Measurements from ENCODE around the gene CYTH1. TPM values are rescaled to one million over a fixed set of nuclear protein-coding genes. Genes with fewer than 3 reads are reported as not detected.
A peak's percentile ranks its signal among the peaks of the same experiment; 100 is the strongest.

The CYTH1 gene
- total RNA-seq, 4 donors from 2014 or later = 88.3 to 262 (median 109) TPM

DNA sequence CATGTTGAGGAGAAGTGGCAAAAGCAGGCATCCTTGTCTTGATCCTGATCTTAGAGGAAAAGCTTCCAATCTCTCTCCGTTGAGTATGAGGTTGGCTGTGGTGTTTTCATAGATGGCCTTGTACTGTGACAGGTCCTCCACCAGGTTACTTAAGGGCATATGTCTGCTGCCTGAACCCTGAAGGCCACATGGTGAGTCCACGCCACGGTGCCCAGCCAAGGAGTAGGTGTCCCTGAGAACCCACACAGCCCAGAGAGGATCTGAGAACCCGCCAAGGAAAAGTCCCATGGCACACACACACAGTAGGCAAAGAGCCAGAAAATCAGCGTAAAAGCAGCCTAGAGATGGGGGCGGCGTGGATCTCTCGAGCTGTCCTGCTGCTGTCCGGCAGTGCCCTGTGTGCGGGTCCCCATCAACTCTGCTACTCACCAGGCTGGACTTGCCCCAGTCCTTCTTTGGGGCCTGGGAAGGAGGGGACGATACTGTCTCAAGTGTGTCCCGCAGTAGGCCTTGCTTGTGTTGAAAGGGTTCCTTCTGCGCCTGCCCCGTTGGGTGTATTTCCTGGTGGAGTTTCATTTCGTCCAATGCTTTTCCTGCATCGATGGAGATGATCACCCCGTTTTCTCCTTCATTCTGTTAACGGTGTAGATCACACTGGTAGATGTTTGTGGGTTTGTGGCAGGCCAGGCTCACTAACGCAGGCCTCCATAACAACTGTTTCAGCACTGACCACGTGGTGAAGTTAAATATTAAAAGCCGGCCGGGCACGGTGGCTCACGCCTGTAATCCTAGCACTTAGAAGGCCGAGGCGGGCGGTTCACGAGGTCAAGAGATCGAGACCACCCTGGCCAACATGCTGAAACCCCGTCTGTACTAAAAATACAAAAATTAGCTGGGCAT, 114.1 kb downstream of the CYTH1 start:
- TF ChIP-seq POLR2A (IDR thresholded peaks at IDR 0.05) = no peak
- TF ChIP-seq, protein P1, sequence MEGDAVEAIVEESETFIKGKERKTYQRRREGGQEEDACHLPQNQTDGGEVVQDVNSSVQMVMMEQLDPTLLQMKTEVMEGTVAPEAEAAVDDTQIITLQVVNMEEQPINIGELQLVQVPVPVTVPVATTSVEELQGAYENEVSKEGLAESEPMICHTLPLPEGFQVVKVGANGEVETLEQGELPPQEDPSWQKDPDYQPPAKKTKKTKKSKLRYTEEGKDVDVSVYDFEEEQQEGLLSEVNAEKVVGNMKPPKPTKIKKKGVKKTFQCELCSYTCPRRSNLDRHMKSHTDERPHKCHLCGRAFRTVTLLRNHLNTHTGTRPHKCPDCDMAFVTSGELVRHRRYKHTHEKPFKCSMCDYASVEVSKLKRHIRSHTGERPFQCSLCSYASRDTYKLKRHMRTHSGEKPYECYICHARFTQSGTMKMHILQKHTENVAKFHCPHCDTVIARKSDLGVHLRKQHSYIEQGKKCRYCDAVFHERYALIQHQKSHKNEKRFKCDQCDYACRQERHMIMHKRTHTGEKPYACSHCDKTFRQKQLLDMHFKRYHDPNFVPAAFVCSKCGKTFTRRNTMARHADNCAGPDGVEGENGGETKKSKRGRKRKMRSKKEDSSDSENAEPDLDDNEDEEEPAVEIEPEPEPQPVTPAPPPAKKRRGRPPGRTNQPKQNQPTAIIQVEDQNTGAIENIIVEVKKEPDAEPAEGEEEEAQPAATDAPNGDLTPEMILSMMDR (IDR thresholded peaks at IDR 0.05) = no peak
- DNase-seq = peak in 1 of 3 donors; percentile 40
- Histone ChIP-seq H3K27ac (no peak overlapping the region), H3K27me3 (no peaks in the 10 kb centered on the region), H3K4me1 (peaks cover 0 to 28% (median 5%) of the 10 kb centered on the region in 4 donors), H3K9me3 (no peaks in the 10 kb centered on the region), H3K36me3 (no peaks in the 10 kb centered on the region), H3K4me3 (no peak overlapping the region)

DNA sequence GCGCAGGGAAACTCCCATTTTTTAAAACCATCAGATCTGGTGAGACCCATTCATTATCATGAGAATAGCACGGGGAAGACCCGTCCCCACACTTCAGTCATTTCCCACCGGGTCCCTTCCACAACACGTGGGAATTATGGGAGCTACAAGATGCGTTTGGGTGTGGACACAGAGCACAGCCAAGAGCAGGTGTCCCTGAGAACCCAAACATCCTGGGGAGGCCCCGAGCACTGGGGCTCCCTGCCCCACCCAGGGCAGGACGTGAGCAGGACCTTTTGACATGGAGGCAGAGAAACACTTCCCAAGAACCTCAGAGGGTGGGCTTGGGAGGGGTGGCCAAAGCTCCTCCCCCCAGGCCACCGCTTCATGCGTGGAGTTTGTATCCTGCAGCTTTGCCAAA, 115.0 kb downstream of the CYTH1 start:
- Histone ChIP-seq H3K36me3 (no peaks in the 10 kb centered on the region), H3K27me3 (no peaks in the 10 kb centered on the region), H3K4me3 (no peak overlapping the region), H3K9me3 (no peaks in the 10 kb centered on the region), H3K4me1 (peaks cover 0 to 24% (median 5%) of the 10 kb centered on the region in 4 donors), H3K27ac (no peak overlapping the region)
- TF ChIP-seq POLR2A (IDR thresholded peaks at IDR 0.05) = no peak
- TF ChIP-seq, protein P1 (IDR thresholded peaks at IDR 0.05) = no peak
- DNase-seq = peak in 1 of 3 donors; percentile 22

DNA sequence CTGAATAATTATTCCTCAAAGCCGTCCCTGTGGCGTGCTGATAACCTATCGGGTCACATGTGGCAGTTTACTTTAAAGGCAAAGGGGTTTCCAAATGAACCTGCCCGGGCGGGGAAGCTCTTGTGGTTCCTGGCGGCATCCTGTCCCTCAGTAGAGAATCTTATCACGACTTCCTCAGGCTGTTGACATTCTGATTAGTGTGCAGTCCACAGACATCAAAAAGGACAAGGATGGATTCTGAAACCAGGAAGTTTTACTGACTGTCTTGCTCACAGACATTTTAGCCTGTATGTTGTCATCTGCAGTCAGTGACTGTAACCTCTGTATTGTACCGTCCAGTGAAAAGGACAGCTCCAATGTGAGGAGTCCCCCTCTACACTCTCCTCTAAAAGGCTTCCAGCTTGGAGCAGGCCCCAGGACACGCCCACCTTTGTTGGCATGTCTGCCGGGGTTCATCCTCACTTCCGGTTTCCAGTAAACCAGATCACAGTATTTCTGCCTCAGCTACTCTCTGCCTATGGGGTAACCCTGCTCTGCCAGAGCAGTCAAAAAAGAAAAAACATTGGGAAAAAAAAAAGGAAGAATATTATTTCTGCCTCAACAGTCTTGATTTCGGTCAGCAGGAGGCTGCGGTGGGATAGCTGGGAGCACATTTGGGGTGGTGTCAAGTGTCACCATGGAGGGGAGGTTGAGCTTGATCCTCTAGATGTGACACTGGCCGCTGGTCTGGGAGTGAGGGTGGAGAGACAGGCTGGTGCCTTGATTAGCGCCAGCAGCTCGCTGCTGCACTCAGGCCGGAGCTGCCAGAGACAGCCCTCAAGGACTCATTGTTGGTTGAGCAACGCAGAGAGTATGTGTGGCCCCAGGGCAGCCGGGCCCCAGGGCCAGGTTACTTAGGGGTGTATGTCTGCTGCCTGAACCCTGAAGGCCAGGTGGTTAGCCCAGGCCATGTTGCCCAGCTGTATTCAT, 115.8 kb downstream of the CYTH1 start:
- Histone ChIP-seq H3K36me3 (no peaks in the 10 kb centered on the region), H3K27me3 (no peaks in the 10 kb centered on the region), H3K27ac (peak overlapping the region in 1 of 4 donors; percentile 25), H3K9me3 (no peaks in the 10 kb centered on the region), H3K4me1 (peaks cover 0 to 24% (median 5%) of the 10 kb centered on the region in 4 donors), H3K4me3 (no peak overlapping the region)
- peak in 2 of 3 donors; percentile 37 to 64 for DNase-seq
- TF ChIP-seq, protein P1 (IDR thresholded peaks at IDR 0.05) = no peak
- TF ChIP-seq POLR2A (IDR thresholded peaks at IDR 0.05) = no peak

DNA sequence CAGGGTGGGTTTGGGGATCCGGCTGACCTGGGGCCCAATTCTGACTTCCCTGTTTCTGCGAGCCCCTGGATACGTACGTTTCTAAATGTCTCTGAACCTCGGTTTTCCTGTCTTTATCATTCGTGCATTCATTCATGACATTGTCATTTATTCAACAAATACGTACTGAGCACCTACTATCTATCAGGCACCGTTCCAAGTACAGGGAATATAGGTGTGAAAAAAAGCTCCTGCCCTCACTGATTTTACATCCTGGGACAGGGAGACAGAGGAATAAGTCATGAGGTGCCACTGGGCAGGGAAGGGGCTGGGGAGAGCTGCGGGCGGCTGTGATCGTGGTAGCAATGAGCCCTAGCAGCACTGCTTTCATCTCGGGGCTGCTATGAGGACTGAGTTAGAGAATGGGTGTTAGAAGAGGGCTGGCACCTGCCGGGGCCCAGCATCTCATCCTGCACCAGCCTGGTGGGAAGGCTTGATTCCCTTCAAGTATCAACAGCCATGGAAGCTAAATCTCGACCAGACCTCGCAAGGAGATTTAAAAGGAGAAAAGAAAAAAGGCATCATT, 116.6 kb downstream of the CYTH1 start:
- TF ChIP-seq, protein P1 (IDR thresholded peaks at IDR 0.05) = no peak
- TF ChIP-seq POLR2A (IDR thresholded peaks at IDR 0.05) = no peak
- peaks cover 0 to 24% (median 5%) of the 10 kb centered on the region in 4 donors for H3K4me1 ChIP-seq
- H3K36me3 ChIP-seq = no peaks in the 10 kb centered on the region
- no peak overlapping the region for H3K4me3 ChIP-seq
- H3K9me3 ChIP-seq = no peaks in the 10 kb centered on the region
- peak overlapping the region in 1 of 4 donors; percentile 25 for H3K27ac ChIP-seq
- H3K27me3 ChIP-seq = no peaks in the 10 kb centered on the region
- DNase-seq = no peak

All from Peyer's patch (tissue), 4 donors.